Measurements from ENCODE around the gene NRCAM. TPM values are rescaled to one million over a fixed set of nuclear protein-coding genes. Genes with fewer than 3 reads are reported as not detected.

Gene NRCAM
- polyA plus RNA-seq, 2 of the 4 experiments (the other 2 are of a cell fraction): 129 to 210 TPM

DNA sequence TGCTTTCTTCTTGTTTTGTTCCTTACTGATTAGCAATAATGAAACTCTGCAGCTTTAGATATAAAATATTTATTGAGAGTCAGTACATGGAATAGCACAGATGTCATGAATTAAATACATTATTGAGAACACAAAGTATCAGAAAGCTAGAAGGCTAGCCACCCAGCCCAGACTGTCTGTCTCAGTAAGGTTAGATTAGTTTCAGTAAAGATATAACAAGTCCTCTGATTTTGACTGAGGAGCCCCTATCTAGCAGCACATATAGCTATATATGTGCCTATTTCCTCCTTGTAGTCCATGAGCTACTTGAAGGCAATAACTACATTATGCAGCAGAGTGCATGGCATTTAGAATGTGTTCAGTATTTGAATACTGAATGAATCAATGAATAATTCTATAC is 81.3 kb downstream of the NRCAM start (continued):
- TF ChIP-seq, protein P1, sequence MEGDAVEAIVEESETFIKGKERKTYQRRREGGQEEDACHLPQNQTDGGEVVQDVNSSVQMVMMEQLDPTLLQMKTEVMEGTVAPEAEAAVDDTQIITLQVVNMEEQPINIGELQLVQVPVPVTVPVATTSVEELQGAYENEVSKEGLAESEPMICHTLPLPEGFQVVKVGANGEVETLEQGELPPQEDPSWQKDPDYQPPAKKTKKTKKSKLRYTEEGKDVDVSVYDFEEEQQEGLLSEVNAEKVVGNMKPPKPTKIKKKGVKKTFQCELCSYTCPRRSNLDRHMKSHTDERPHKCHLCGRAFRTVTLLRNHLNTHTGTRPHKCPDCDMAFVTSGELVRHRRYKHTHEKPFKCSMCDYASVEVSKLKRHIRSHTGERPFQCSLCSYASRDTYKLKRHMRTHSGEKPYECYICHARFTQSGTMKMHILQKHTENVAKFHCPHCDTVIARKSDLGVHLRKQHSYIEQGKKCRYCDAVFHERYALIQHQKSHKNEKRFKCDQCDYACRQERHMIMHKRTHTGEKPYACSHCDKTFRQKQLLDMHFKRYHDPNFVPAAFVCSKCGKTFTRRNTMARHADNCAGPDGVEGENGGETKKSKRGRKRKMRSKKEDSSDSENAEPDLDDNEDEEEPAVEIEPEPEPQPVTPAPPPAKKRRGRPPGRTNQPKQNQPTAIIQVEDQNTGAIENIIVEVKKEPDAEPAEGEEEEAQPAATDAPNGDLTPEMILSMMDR (IDR thresholded peaks at IDR 0.05): no peak
- TF ChIP-seq, protein P2, sequence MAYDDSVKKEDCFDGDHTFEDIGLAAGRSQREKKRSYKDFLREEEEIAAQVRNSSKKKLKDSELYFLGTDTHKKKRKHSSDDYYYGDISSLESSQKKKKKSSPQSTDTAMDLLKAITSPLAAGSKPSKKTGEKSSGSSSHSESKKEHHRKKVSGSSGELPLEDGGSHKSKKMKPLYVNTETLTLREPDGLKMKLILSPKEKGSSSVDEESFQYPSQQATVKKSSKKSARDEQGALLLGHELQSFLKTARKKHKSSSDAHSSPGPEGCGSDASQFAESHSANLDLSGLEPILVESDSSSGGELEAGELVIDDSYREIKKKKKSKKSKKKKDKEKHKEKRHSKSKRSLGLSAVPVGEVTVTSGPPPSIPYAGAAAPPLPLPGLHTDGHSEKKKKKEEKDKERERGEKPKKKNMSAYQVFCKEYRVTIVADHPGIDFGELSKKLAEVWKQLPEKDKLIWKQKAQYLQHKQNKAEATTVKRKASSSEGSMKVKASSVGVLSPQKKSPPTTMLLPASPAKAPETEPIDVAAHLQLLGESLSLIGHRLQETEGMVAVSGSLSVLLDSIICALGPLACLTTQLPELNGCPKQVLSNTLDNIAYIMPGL (CRISPR knock-in tag; IDR thresholded peaks at IDR 0.05; ENCODE audit: borderline replicate concordance): no peak
- no peak for TF ChIP-seq CEBPB (IDR thresholded peaks at IDR 0.05)

DNA sequence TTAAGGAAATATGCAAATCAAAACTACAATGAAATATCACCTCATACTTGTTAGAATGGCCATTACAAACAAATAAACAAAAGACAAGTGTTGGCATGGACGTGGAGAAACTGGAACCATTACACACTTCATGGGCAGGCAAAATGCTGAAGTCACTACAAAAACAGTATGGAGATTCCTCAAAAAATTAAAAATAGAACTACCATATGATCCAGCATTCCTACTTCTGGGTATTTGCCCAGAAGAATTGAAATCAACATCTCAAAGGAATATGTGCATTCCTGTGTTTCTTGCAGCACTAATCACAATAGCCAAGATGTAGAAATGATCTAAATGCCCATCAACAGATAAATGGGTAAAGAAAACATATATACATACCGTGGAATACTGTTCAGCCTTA is 83.6 kb downstream of the NRCAM start:
- no peak overlapping the region for H3K4me3 ChIP-seq
- no peak for DNase-seq (ENCODE audit: low read depth in 1 of 2, low spot score in 1 of 2)
- no peak overlapping the region for H3K4me2 ChIP-seq
- H3K9me3 ChIP-seq: 0 out of 3 replicates have a peak, but pooled peaks cover 10% of the 10 kb centered on the region
- 95% methylated on average over 2 of the region's 2 CpGs for WGBS (ENCODE audit: missing lambda C conversion rate)
- no peak overlapping the region for H3K27ac ChIP-seq
- TF ChIP-seq MAFK (IDR thresholded peaks at IDR 0.05; ENCODE audit: partially characterized antibody): no peak
- no peak for TF ChIP-seq BHLHE40 (IDR thresholded peaks at IDR 0.05; ENCODE audit: low read depth, low read length)
- no peak for TF ChIP-seq CBX2 (IDR thresholded peaks at IDR 0.05; ENCODE audit: borderline replicate concordance, low read depth)
- TF ChIP-seq FOSL2 (IDR thresholded peaks at IDR 0.05): no peak
- no peak for TF ChIP-seq FOSL2 (CRISPR knock-in tag; IDR thresholded peaks at IDR 0.05)
- TF ChIP-seq ZNF302 (CRISPR knock-in tag; IDR thresholded peaks at IDR 0.05): no peak
- TF ChIP-seq, protein P3, sequence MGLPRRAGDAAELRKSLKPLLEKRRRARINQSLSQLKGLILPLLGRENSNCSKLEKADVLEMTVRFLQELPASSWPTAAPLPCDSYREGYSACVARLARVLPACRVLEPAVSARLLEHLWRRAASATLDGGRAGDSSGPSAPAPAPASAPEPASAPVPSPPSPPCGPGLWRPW (IDR thresholded peaks at IDR 0.05): no peak
- no peak for TF ChIP-seq FOXS1 (CRISPR knock-in tag; IDR thresholded peaks at IDR 0.05)
- TF ChIP-seq HOXA7 (CRISPR knock-in tag; IDR thresholded peaks at IDR 0.05): no peak
- TF ChIP-seq, protein P4, sequence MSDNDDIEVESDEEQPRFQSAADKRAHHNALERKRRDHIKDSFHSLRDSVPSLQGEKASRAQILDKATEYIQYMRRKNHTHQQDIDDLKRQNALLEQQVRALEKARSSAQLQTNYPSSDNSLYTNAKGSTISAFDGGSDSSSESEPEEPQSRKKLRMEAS (IDR thresholded peaks at IDR 0.05): no peak
- H3K4me1 ChIP-seq: peaks cover 26% of the 10 kb centered on the region
- CTCF ChIA-PET: interaction anchor here (1.0 kb wide), 1 partner anchor 8 kb away, joined by 3 read pairs; no protein-coding TSS in a partner anchor
- POLR2A ChIA-PET: no interaction called here
- no peak for ATAC-seq
- no peak for FAIRE-seq

DNA sequence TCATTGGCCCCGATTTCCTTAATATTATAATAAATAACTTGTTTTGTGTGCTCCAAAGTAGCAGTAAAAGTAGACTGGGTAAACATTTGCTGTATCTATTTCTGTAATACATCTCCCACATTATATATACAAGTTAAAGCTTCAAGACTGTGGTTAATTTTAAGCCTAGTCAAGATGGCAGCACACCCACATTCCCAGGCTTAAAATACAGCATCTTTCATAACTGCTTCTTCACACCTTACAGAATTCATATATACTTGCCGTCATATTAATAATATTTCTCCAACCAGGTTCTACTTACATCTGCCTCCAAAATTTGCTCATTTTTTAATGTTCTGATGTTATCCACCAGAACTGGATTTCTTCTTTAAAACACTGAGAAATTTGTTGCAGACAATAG is 85.6 kb downstream of the NRCAM start:
- no peak for FAIRE-seq
- CTCF ChIA-PET: interaction anchor here (1.2 kb wide), 1 partner anchor 11 kb away, joined by 3 read pairs; no protein-coding TSS in a partner anchor
- 91% methylated on average over 2 of the region's 2 CpGs for WGBS (ENCODE audit: missing lambda C conversion rate)
- DNase-seq (ENCODE audit: low read depth in 1 of 2, low spot score in 1 of 2): no peak
- 0 out of 3 replicates have a peak, but pooled peaks cover 10% of the 10 kb centered on the region for H3K9me3 ChIP-seq
- POLR2A ChIA-PET: no interaction called here
- no peak for TF ChIP-seq POLR2AphosphoS2 (conservative IDR thresholded peaks at IDR 0.05; ENCODE audit: low read length)
- TF ChIP-seq, protein P5, sequence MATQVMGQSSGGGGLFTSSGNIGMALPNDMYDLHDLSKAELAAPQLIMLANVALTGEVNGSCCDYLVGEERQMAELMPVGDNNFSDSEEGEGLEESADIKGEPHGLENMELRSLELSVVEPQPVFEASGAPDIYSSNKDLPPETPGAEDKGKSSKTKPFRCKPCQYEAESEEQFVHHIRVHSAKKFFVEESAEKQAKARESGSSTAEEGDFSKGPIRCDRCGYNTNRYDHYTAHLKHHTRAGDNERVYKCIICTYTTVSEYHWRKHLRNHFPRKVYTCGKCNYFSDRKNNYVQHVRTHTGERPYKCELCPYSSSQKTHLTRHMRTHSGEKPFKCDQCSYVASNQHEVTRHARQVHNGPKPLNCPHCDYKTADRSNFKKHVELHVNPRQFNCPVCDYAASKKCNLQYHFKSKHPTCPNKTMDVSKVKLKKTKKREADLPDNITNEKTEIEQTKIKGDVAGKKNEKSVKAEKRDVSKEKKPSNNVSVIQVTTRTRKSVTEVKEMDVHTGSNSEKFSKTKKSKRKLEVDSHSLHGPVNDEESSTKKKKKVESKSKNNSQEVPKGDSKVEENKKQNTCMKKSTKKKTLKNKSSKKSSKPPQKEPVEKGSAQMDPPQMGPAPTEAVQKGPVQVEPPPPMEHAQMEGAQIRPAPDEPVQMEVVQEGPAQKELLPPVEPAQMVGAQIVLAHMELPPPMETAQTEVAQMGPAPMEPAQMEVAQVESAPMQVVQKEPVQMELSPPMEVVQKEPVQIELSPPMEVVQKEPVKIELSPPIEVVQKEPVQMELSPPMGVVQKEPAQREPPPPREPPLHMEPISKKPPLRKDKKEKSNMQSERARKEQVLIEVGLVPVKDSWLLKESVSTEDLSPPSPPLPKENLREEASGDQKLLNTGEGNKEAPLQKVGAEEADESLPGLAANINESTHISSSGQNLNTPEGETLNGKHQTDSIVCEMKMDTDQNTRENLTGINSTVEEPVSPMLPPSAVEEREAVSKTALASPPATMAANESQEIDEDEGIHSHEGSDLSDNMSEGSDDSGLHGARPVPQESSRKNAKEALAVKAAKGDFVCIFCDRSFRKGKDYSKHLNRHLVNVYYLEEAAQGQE (IDR thresholded peaks at IDR 0.05): no peak
- no peak for TF ChIP-seq CHD4 (IDR thresholded peaks at IDR 0.05; ENCODE audit: borderline replicate concordance)
- TF ChIP-seq ZSCAN20 (CRISPR knock-in tag; IDR thresholded peaks at IDR 0.05): no peak
- TF ChIP-seq, protein P6, sequence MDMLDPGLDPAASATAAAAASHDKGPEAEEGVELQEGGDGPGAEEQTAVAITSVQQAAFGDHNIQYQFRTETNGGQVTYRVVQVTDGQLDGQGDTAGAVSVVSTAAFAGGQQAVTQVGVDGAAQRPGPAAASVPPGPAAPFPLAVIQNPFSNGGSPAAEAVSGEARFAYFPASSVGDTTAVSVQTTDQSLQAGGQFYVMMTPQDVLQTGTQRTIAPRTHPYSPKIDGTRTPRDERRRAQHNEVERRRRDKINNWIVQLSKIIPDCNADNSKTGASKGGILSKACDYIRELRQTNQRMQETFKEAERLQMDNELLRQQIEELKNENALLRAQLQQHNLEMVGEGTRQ (IDR thresholded peaks at IDR 0.05): no peak
- no peak for ATAC-seq
- H3K27ac ChIP-seq: no peak overlapping the region
- H3K4me3 ChIP-seq: no peak overlapping the region
- no peak overlapping the region for H3K4me2 ChIP-seq
- H3K4me1 ChIP-seq: peaks cover 39% of the 10 kb centered on the region
